HG03280 (cell line): ENCODE data around the gene DACT3.
A peak's percentile ranks its signal among the peaks of the same experiment; 100 is the strongest.

Experiments
- ATAC-seq: cut with Tn5 transposase; IDR thresholded peaks from one replicate; pipeline ENCODE4 v1.9.1; 2021; ENCODE audit warnings: mild to moderate bottlenecking, moderate library complexity; ENCODE audit not compliant: unreplicated experiment

DACT3 gene, protein sequence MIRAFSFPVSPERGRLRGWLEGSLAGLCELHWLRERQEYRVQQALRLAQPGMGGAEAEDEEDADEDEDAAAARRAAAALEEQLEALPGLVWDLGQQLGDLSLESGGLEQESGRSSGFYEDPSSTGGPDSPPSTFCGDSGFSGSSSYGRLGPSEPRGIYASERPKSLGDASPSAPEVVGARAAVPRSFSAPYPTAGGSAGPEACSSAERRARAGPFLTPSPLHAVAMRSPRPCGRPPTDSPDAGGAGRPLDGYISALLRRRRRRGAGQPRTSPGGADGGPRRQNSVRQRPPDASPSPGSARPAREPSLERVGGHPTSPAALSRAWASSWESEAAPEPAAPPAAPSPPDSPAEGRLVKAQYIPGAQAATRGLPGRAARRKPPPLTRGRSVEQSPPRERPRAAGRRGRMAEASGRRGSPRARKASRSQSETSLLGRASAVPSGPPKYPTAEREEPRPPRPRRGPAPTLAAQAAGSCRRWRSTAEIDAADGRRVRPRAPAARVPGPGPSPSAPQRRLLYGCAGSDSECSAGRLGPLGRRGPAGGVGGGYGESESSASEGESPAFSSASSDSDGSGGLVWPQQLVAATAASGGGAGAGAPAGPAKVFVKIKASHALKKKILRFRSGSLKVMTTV

DNA sequence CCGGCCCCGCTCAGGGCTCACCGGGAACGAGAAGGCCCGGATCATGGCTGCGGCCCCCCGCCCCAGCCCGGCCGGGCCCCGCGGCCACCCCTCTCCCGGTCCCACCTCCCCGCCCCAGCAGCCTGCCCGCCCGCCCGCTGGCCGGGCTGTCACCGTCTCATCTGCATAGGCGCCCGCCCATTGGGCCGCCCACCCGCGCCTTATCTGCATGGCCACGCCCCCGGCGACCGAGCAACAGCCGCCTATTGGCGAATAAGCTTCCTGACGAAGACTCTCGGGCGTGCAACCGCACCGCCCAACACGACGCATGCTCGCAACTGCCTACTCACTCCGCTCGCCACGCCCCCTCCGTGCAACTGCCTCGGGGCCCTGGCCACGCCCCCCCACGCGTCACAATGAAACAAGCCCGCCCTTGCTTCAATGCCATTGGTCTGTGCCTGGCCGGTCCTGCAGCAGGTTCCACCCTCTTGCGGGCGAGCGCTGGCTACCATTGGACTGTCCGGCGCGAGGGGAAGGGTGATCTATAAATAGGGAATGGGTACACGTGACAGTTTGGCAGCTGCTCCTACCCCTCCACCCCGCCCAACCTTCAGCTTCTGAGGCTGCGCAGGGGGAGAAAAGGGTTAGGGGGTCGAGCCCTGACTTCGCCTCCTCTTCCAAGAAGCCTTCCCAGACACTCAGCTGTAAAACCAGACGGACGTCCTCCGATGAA, at the start of gene DACT3:
Gene DACT3 (minus strand): TSS at position 163 of the 712 bp plus-strand sequence. CDS start 118 bp downstream, at position 45.
- peak; percentile 90 for ATAC-seq

DNA sequence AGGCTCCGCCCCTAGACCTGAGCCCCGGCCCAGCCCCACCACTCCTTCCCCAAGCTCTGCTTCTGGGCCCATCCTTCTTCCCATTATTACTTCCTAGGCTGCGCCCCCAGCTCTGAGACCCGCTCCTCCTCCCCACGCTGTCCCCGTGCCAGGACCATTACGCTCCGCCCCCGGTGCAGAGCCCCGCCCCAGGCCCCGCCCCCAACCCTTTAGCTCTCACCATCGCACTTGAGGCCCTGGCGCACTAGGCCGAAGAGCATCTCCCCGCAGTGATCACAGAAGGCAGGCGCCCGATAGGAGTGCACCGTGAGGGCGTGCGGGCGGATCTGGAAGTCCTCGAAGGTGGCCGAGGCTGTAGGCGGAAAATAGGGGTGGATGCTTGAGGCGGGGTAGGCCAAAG, 49.7 kb upstream of the DACT3 start:
- ATAC-seq = no peak

DNA sequence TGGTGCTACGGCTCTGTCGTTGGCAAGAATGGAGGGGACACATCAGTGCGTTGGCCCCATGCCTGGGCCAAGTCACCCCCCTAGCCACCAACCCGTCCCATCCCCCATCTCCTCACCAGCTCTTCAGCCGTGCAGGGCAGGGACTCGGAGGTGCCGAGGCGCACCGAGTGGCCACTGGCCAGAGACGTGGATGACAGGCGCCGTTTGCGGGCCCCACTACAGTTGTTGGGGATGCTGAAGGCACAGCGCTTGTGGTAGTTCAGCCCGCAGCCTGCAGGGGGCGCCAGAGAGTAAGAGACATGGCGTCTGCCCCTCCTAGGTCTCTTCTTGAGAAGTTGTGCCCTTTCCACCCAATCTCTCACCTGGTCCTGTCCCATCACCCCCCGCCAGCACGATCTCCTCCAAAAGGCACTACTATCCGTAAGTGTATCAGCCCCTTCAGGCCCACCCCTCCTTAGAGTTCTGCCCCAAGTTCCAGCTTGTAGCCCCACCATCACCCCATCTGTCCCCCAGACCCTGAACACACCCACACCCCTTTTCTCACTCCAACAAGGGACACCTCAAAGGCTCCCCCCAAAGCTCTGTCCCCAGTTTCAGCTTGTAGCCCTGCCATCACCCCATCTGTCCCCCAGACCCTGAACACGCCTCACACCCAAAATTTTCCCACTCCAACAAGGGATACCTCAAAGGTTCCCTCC, 43.5 kb upstream of the DACT3 start:
- no peak for ATAC-seq

DNA sequence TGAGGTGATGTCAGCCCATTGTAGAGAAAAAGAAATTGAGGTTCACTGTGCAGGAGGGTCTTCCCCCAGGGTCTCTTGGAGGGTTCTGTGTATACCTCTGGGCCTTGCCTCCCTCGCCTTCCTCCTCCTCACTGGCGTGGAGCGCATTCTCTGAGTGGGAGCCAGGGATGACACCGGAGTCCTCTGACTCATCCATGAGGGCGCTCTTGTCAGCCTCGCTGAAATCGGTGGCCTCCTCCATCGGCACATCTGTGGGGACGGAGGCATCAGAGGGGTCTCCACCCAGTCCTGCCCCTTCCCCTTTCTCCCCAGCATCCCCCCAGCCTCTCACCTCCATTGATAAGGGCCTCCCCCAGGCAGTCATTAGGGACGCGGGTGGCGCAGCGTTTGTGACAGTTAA, 39.7 kb upstream of the DACT3 start:
- no peak for ATAC-seq

- no peak for ATAC-seq
Observed at GRCh38 chr19:46698395-46699321, 37.7 kb upstream of the DACT3 start.

GRCh38 chr19:46697204-46697960, 36.4 kb upstream of the DACT3 start:
- ATAC-seq = no peak

DNA sequence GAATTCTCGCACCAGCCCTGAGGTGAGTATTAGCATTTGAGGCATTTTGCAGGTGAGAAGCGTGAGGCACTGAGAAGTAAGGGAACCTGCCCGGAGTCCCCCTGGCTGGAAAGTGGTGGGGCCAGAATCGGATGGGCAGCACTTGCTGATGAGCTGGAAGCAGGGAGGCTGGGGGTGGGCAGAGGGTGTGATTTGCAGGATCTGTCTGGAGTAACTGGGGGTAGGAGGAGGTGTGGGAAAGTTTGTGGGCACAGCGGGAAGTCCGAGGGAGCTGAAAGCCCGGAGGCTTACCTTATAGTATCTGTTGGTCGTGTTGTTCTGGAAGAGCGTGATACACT, 35.9 kb upstream of the DACT3 start:
- no peak for ATAC-seq

DNA sequence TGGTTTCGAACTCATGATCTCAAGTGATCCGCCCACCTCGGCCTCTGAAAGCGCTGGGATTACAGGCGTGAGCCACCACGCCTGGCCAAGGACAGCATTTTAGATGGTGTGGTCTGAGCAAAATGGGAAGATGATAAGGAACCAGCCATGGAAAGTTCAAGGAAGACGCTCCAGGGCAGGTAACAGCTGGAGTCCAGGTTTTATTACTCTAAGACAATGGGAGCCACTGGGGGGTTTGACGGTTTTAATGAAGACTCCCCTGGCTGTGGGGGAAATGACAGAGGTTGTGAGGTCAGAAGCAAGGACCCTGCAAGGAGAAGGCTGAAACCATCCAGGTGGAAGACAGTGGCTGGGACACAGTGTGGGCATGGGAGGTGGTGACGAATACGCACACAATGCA, 35.1 kb upstream of the DACT3 start:
- ATAC-seq = no peak

DNA sequence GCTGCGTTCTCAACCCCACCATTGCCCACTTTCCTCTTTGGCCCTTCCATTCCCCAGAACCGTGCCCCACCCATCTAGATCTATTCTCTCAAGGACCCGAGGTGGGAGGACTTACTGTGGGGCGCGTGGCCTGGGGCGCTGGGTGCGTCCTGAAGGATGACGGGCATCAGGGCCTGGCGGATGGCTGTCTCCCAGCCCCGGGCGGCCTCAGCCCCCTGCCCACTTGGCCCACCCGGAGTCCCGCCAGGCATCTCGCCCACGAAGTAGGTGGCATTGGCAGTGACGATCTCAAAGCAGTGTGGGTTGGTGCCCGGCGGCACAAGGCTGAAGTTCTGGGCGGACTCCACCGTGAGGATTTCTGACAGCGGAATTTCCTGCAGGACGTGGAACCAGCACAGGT, 32.8 kb upstream of the DACT3 start:
- ATAC-seq = no peak

GRCh38 chr19:46692918-46693722, 32.1 kb upstream of the DACT3 start:
- no peak for ATAC-seq

- ATAC-seq = no peak
Observed at GRCh38 chr19:46691948-46692347, 31.0 kb upstream of the DACT3 start.

DNA sequence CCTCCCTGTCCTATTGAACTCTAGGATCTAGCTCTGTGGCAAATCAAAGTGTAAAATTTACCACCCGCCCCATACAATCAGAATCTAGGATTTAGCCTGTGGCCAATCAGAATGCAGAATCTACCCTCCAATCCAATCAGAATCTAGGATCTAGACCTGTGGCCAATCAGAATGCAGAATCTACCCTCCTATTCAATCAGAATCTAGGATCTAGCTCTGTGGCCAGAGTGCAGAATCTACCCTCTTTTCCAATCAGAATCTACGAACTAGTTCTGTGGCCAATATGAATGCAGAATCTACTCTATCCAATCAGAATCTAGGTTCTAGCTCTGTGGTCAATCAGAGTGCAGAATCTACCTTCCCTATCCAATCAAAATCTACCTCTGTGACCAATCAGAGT, 30.1 kb upstream of the DACT3 start:
- ATAC-seq = no peak

GRCh38 chr19:46689358-46689757, 28.4 kb upstream of the DACT3 start:
- ATAC-seq = no peak

DNA sequence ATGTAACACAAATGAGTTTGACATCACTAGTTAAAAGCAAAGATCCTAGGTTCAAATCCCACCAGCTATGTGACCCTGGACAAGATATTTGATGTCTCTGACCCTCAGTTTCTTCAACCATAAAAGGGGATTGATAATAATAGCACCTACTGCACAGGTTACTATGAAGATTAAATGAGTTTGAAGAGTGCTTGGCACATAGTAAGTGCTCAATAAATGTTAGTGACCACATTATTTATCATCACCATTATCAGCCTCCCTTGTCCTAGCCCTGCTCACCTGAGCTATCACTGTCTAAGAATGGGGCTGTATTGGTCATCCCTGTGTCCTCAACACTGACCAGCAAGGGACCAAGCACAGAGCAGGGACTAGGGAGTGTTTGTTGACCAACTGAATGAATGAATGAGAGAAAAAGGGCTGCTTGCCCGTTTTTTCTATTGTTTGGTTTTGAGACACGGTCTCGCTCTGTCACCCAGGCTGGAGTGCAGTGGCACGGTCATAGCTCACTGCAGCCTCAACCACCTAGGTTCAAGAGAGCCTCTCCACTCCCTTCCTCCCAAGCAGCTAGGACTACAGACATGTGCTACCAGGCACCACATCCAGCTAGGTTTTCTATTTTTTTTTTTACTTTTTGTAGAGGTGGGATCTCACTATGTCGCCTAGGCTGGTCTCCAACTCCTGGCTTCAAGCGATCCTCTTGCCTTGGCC, 26.6 kb upstream of the DACT3 start:
- no peak for ATAC-seq

- ATAC-seq = no peak
Observed at GRCh38 chr19:46685189-46685588, 24.2 kb upstream of the DACT3 start.

DNA sequence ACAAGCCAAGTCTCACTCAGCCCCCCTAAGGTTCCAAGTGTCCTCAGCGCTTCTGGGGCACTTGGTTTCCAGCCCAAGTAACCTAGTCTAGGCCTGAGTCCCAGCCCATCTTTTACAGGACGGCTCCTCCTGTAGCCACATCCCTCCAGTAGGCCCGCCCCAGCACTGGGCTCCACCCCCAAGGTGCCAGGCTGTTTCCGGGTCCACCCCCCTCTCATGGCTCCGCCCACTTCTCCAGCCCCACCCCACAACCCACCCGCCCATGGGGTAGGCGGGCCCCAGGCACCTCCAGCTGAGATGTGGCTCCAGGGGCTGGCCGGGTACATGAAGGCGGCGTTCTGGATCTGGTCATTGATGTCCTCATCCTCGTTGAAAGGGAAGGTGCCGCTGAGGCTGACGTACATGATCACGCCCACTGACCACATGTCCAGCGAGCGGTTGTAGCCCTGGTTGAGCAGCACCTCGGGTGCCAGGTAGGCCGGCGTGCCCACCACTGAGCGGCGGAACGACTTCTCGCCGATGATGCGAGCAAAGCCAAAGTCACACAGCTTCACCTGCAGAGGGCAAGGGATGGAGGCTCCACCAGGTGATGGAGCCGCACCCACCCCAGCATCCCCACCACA, 17.2 kb upstream of the DACT3 start:
- ATAC-seq = no peak

DNA sequence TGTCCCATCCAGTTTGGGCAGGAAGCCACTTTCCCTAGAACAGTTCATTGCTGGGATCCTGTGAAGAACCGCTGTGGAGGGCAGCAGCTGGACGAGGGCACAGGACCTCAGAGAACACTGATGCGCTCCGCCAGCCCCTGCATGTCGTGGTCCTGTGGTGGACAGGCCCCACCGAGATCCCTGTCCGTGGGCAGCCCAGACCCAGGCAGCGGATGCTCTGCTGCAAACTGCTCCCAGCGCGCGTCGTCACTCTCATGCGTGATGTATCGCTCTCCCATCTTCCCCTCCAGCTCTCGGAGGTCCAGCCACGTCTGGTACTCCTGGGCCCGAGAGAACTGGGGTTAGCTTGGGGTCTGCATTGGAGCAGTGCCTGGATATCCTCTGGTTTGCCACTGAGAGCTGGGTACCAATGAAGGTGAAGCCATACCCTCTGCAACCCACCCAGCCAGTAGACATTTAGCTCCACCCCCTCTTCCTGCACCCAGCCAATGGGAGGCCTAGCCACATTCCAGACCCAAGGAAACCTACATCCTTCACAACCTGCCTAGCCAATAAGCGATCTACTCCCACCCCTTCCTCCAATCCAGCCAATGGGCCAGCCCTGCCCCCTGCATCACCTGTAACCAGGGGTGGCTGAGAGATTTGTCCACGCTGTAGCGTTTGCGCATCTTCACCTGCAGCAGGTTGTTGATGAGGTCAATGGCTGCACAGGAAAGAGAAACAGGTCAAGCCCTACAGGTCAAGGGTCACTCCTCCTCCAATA, 13.6 kb upstream of the DACT3 start:
- ATAC-seq = no peak
